Astrocyte (in vitro differentiated cells and primary cell): ENCODE data around the gene USP40. TPM values are rescaled to one million over a fixed set of nuclear protein-coding genes. Genes with fewer than 3 reads are reported as not detected.

Experiments
- DNase-seq: peaks from one replicate; pipeline ENCODE4 v3.0.0-alpha.2; 2010; ENCODE audit warnings: low read depth
- FAIRE-seq: peaks from 2 replicates; lab custom pipeline; 2011; peaks lifted over from hg19 to GRCh38; lab: Jason Lieb, UNC
- H2AFZ ChIP-seq: 2 replicates; pipeline ENCODE4 v1.6.0; 2012; ENCODE audit warnings: low read depth, low read length, inconsistent platforms
- H3K27ac ChIP-seq: 2 replicates; pipeline ENCODE4 v1.5.1; 2011; ENCODE audit warnings: low read depth, low read length, inconsistent platforms
- H3K27me3 ChIP-seq: 2 replicates; pipeline ENCODE4 v1.6.0; 2011; ENCODE audit warnings: low read length, inconsistent platforms; ENCODE audit not compliant: insufficient read depth
- H3K36me3 ChIP-seq: 2 replicates; pipeline ENCODE4 v1.5.1; 2011; ENCODE audit warnings: low read length, inconsistent platforms; ENCODE audit not compliant: insufficient read depth
- H3K4me1 ChIP-seq: 2 replicates; pipeline ENCODE4 v1.5.1; 2011; ENCODE audit warnings: low read length, inconsistent platforms; ENCODE audit not compliant: insufficient read depth
- H3K4me2 ChIP-seq: 2 replicates; pipeline ENCODE4 v1.6.0; 2012; ENCODE audit warnings: low read length, inconsistent platforms
- H3K4me3 ChIP-seq: 2 replicates; pipeline ENCODE4 v1.5.1; 2011; ENCODE audit warnings: low read depth, mild to moderate bottlenecking, low read length, inconsistent platforms; ENCODE audit not compliant: insufficient read depth
- H3K79me2 ChIP-seq: 2 replicates; pipeline ENCODE4 v1.6.0; 2012; ENCODE audit warnings: mild to moderate bottlenecking, low read length, inconsistent platforms; ENCODE audit not compliant: insufficient read depth
- H3K9ac ChIP-seq: 2 replicates; pipeline ENCODE4 v1.6.0; 2012; ENCODE audit warnings: mild to moderate bottlenecking, low read length, inconsistent platforms
- H3K9me3 ChIP-seq: 2 replicates; pipeline ENCODE4 v1.5.1; 2012; ENCODE audit warnings: low read depth, mild to moderate bottlenecking, low read length, inconsistent platforms; ENCODE audit not compliant: insufficient read depth
- H4K20me1 ChIP-seq: 2 replicates; pipeline ENCODE4 v1.6.0; 2012; ENCODE audit warnings: low read length, inconsistent platforms; ENCODE audit not compliant: insufficient read depth
- H3K27ac Mint-ChIP-seq: one replicate; pipeline ENCODE4 v1.8.0; 2021; ENCODE audit warnings: mild to moderate bottlenecking, mixed read lengths; ENCODE audit not compliant: unreplicated experiment
- H3K27me3 Mint-ChIP-seq: one replicate; pipeline ENCODE4 v1.8.0; 2021; ENCODE audit warnings: low read depth, mixed read lengths; ENCODE audit not compliant: unreplicated experiment
- H3K36me3 Mint-ChIP-seq: one replicate; pipeline ENCODE4 v1.8.0; 2021; ENCODE audit warnings: low read depth, mixed read lengths; ENCODE audit not compliant: unreplicated experiment
- H3K4me1 Mint-ChIP-seq: one replicate; pipeline ENCODE4 v1.8.0; 2021; ENCODE audit warnings: low read depth, mixed read lengths; ENCODE audit not compliant: unreplicated experiment
- H3K4me3 Mint-ChIP-seq: one replicate; pipeline ENCODE4 v1.8.0; 2021; ENCODE audit warnings: mild to moderate bottlenecking, moderate library complexity, mixed read lengths; ENCODE audit not compliant: unreplicated experiment
- H3K9me3 Mint-ChIP-seq: one replicate; pipeline ENCODE4 v1.8.0; 2021; ENCODE audit warnings: mild to moderate bottlenecking, mixed read lengths; ENCODE audit not compliant: unreplicated experiment
- CTCF ChIP-seq: IDR thresholded peaks from 2 replicates; pipeline ENCODE4 v1.5.1; 2011; ENCODE audit warnings: low read depth, mild to moderate bottlenecking, inconsistent platforms, low read length, moderate library complexity; ENCODE audit not compliant: insufficient read depth
- EZH2 ChIP-seq: IDR thresholded peaks from 2 replicates; pipeline ENCODE4 v1.6.1; 2012; ENCODE audit warnings: mild to moderate bottlenecking, low read length, inconsistent platforms; ENCODE audit not compliant: insufficient read depth
- total RNA-seq: library from RNA; stranded (reverse); gene quantifications from 2 replicates; pipeline ENCODE4 v1.2.1, GENCODE V29; 2021

USP40 gene
- total RNA-seq, 1 donor from 2014 or later, result 25.4 TPM

GRCh38 chr2:233519787-233520611 lies 46.6 kb downstream of the USP40 start:
- H3K4me1 Mint-ChIP-seq, result no peaks in the 10 kb centered on the region
- no peak overlapping the region for H3K4me3 ChIP-seq
- H2AFZ ChIP-seq, result no peak overlapping the region
- no peak overlapping the region for H3K27ac ChIP-seq
- no peak overlapping the region for H3K27ac Mint-ChIP-seq
- H3K27me3 ChIP-seq, result no peaks in the 10 kb centered on the region
- no peaks in the 10 kb centered on the region for H3K9me3 ChIP-seq
- H3K27me3 Mint-ChIP-seq, result no peaks in the 10 kb centered on the region
- H3K4me2 ChIP-seq, result no peak overlapping the region
- H4K20me1 ChIP-seq, result no peaks in the 10 kb centered on the region
- no peak overlapping the region for H3K9ac ChIP-seq
- H3K9me3 Mint-ChIP-seq, result no peaks in the 10 kb centered on the region
- no peak for FAIRE-seq
- H3K4me3 Mint-ChIP-seq, result no peak overlapping the region
- TF ChIP-seq CTCF, result no peak
- TF ChIP-seq EZH2, result no peak
- no peaks in the 10 kb centered on the region for H3K79me2 ChIP-seq
- no peaks in the 10 kb centered on the region for H3K36me3 ChIP-seq
- DNase-seq, result no peak
- no peaks in the 10 kb centered on the region for H3K4me1 ChIP-seq
- peaks cover 7% of the 10 kb centered on the region for H3K36me3 Mint-ChIP-seq

- no peaks in the 10 kb centered on the region for H3K79me2 ChIP-seq
- H4K20me1 ChIP-seq, result no peaks in the 10 kb centered on the region
- Mint-ChIP-seq H3K36me3 (peaks cover 3% of the 10 kb centered on the region), H3K9me3 (no peaks in the 10 kb centered on the region), H3K27ac (no peak overlapping the region), H3K4me3 (no peak overlapping the region), H3K4me1 (no peaks in the 10 kb centered on the region), H3K27me3 (no peaks in the 10 kb centered on the region)
- H3K4me3 ChIP-seq, result no peak overlapping the region
- DNase-seq (no peak), FAIRE-seq (no peak)
- no peaks in the 10 kb centered on the region for H3K36me3 ChIP-seq
- no peak overlapping the region for H3K4me2 ChIP-seq
- no peak overlapping the region for H2AFZ ChIP-seq
- H3K4me1 ChIP-seq, result no peaks in the 10 kb centered on the region
- H3K27me3 ChIP-seq, result no peaks in the 10 kb centered on the region
- H3K9ac ChIP-seq, result no peak overlapping the region
- H3K9me3 ChIP-seq, result no peaks in the 10 kb centered on the region
- TF ChIP-seq CTCF, result no peak
- TF ChIP-seq EZH2, result no peak
- no peak overlapping the region for H3K27ac ChIP-seq
Observed at GRCh38 chr2:233513953-233514655, 52.5 kb downstream of the USP40 start.
